Cardiac fibroblast (primary cell): ENCODE results near the gene STAT5B.

Source experiments
- DNase-seq, 2 donors: peaks; one replicate each; pipeline versions ENCODE4 v3.0.0 to v3.0.0-alpha.2; 2010; ENCODE audit warnings: low read depth in 2 of 2
- H3K4me3 ChIP-seq, 2 donors: replicated peaks in 1 of 2; 1 replicate in 1 of 2; 2 replicates in 1 of 2; pipeline ENCODE4 v1.5.1; 2011; ENCODE audit warnings: low read depth in 2 of 2, low read length in 2 of 2, mild to moderate bottlenecking in 2 of 2, moderate library complexity in 1 of 2
- TF ChIP-seq, protein P1 (sequence below): IDR thresholded peaks from one replicate; pipeline ENCODE4 v1.5.1; 2011; ENCODE audit warnings: low read depth, mild to moderate bottlenecking, low read length, inconsistent platforms

The STAT5B gene

DNA sequence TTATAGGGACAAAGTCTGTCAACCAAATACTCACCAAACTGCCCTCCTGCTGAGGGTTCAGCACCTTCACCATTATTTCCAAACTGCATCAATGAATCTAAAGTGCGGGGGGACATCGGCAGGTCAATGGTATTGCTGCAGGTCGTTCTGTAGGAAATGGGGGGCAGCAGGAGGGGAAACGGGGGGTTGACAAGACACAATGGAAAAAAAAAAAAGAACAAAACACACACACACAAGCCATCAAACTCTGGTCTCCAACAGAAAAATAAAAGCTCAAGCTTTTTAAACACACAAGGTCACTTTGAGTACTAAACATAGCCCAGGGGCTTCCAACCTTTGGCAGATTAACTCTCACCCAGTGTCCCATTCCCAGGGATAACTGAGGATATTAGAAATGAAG, 40.6 kb upstream of the STAT5B start:
- no peak overlapping the region for H3K4me3 ChIP-seq
- TF ChIP-seq, protein P1, sequence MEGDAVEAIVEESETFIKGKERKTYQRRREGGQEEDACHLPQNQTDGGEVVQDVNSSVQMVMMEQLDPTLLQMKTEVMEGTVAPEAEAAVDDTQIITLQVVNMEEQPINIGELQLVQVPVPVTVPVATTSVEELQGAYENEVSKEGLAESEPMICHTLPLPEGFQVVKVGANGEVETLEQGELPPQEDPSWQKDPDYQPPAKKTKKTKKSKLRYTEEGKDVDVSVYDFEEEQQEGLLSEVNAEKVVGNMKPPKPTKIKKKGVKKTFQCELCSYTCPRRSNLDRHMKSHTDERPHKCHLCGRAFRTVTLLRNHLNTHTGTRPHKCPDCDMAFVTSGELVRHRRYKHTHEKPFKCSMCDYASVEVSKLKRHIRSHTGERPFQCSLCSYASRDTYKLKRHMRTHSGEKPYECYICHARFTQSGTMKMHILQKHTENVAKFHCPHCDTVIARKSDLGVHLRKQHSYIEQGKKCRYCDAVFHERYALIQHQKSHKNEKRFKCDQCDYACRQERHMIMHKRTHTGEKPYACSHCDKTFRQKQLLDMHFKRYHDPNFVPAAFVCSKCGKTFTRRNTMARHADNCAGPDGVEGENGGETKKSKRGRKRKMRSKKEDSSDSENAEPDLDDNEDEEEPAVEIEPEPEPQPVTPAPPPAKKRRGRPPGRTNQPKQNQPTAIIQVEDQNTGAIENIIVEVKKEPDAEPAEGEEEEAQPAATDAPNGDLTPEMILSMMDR, result no peak
- DNase-seq, result no peak

DNA sequence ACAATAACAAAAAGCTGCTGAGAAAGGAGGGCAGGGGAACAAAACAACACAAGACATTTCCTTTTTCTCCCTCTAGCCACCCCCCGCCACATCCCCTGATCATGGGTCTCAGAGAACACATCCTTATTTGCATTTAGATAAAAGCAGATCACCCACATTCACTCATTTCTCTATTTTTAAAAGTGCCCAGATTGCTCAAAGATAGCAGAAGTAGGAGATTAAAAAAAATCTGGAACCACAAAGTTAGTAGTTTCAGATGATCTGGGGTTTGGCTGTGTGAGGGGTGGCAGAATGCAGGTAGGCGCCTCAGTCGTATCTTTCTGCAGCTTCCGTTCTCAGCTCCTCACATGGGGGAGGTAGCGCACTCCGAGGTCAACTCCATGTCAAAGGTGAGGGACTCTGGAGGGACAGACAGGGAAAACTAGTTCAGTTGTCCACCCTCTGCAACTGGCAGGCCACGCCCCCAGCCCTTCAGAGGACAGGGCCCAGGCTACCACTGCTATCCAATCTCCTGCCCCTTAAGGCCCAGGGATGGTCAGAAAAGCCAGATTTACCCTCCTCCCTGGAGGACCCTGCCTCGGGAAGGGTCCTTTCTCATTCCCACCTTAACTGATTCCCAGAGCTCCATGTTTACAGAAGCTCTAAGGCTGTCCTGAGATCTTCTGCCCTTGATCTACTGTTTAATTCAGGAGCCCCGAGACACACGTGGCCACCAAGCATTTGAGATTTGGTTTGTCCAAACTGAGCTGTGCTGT, 39.4 kb upstream of the STAT5B start:
- TF ChIP-seq, protein P1, result no peak
- no peak overlapping the region for H3K4me3 ChIP-seq
- no peak for DNase-seq

DNA sequence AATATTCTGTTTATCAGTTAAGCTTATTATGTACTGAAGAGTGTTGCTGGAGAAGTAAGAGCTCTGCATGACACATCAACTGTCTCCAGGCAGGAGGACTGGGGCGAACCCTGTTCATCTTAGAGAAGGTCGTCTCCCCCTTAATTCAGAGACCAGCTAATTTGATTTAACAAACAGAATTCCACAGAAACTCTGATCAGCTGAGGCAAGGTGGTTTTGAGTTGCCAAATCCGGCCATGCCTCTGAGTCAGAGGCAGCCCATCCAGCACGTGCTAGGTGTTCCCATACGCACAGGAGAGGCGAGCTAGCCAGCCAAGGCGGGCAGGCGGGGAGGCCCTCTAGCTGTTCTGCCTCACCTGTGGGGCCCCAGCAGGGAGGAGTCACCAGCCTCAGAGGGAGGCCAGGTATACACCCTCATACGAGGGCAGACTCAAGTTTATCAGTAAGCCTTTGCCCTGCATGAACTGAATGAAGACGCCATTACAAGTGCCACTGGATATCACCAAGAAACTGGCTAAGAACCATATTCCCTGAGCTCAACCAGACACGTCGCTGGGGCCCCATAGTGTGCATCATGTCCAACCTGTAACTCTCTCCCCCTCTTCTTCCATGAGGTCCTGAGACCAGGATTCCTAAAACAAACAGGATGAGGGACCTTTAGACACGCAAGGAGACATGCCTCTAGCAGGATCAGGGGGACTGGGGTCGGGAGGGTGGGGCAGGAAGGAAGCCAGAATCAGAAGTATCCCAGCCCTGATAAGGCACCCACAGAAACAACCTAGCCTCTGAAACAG, 37.8 kb upstream of the STAT5B start:
- no peak overlapping the region for H3K4me3 ChIP-seq
- TF ChIP-seq, protein P1, result no peak
- DNase-seq, result no peak

DNA sequence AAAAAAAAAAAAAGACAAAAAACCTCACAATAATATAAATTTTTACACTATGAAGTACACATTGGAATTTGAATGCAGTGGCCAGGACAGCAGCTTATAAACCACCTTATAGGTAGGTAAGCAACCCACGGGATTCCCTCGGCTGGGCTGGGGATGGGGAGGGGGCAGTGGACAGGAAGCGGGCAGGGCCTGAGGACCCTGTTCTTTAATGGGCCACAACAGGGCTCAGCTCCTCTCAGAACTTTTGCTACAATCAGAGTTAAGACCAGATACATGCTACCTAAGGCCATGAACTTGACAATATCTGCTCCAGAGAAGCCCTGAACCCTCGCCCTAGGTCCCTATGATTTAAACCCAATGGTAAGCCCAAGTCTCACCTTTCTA, 37.2 kb upstream of the STAT5B start:
- no peak overlapping the region for H3K4me3 ChIP-seq
- TF ChIP-seq, protein P1, result no peak

DNA sequence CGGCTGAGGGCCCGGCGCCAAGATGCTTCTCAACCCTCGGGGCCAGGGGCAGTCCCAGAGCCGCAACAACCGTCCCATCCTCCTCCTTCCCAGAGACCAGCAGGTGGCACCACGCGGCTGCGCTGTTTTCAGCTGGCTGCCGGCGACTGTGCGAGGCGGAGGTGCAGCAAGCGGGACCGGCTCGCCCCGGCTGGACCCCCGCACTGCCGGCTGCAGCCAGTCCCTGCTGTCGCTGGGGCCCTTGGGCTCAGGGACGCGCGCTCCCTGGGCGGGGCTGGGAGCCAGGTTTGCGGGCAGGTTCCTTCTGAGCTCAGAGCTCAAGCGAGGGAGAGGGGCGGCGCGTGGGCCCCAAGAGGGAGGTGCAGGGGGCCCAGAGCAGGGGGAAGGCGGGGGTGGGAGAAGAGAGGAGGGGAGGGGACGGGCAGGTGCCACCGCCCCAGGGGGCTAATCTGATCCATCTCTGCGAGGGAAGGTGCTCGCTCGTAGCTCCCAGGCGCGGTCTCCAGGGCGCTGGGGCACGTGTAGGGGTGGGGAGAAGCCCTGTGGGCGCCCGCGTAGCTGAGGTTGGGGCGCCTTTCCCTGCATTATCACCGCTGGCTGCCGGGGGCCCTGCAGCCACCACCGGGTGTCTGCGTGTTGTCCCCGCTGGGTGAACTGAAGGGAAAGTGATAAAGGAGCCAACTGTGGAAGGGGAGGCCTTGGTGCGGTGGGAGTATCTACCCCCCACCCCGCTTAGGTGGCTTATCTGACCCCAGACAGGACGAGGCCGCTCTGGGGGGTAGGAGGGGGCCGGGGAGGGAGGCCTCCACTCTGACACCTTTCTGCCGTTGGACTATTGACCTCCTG, 36.3 kb upstream of the STAT5B start:
- peak; percentile 82 to 90 for DNase-seq
- H3K4me3 ChIP-seq, result no peak overlapping the region
- TF ChIP-seq, protein P1, result peak; percentile 66

More for the DNA sequence above, 37.2 kb upstream of the STAT5B start:
- DNase-seq, result no peak

DNA sequence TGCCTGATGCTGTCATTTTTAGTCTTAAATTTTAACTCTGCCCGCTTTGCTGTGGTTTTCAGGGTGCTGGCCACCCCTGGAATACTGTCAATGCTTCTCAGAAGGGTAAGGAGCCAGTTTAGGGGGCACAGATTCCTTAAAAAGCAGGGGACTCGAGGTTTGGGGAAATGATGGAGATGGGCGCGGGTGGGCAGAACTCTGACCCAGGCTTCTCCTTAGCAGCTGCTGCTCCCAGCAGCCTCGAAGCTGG, 35.8 kb upstream of the STAT5B start:
- H3K4me3 ChIP-seq, result no peak overlapping the region
- TF ChIP-seq, protein P1, result no peak
- no peak for DNase-seq
